HG03342 (cell line): ENCODE data around the gene SOX11.

Source experiments
- ATAC-seq: cut with Tn5 transposase; IDR thresholded peaks from one replicate; pipeline ENCODE4 v1.9.1; 2021; ENCODE audit warnings: mild to moderate bottlenecking, moderate library complexity; ENCODE audit not compliant: unreplicated experiment

The SOX11 gene

DNA sequence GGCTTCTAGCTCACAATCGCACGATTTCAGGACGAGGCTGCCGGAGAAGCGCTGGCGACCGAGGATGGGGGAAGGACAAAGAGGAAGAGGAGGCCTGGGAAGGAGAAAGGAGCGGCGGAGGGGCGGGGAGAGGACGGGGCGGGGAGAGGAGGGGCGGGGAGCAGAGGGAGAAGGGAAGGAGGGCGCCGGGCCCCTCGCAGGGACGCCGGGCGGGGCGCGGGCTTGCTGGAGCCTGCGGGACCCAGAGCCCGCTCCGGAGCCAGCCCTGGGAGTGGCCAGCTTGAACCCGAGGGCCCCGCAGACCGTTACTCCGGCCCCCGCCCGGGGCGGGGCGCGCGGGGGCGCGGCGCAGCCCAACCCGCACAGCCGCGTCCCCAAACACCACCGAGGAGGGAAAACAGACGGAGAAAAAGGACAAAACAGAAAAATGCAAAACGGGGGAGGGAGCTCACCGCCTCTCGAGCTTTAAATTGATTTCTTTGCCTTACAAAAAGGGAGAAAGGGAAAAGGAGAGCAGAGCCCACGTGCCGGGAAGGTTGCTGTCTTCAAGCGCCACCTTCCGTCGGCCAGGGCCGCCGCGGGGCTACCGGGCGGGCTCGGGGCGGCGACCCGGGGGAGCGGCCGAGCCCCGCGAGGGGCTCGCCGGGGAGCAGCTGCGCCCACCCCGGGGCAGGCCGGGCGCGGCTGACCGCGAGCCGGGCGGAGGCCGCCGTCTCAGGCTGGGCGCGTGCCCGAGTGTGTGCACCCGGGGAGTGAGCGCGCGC, 781 bp upstream of the SOX11 start:
- no peak for ATAC-seq

DNA sequence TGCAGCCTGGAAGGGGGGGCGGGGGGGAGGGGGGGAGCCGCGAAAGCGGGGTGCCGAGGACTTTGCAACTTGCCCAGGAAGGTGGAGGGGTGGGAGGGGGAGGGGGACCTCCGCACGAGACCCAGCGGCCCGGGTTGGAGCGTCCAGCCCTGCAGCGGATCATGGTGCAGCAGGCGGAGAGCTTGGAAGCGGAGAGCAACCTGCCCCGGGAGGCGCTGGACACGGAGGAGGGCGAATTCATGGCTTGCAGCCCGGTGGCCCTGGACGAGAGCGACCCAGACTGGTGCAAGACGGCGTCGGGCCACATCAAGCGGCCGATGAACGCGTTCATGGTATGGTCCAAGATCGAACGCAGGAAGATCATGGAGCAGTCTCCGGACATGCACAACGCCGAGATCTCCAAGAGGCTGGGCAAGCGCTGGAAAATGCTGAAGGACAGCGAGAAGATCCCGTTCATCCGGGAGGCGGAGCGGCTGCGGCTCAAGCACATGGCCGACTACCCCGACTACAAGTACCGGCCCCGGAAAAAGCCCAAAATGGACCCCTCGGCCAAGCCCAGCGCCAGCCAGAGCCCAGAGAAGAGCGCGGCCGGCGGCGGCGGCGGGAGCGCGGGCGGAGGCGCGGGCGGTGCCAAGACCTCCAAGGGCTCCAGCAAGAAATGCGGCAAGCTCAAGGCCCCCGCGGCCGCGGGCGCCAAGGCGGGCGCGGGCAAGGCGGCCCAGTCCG, 540 bp downstream of the SOX11 start:
- ATAC-seq, result no peak

DNA sequence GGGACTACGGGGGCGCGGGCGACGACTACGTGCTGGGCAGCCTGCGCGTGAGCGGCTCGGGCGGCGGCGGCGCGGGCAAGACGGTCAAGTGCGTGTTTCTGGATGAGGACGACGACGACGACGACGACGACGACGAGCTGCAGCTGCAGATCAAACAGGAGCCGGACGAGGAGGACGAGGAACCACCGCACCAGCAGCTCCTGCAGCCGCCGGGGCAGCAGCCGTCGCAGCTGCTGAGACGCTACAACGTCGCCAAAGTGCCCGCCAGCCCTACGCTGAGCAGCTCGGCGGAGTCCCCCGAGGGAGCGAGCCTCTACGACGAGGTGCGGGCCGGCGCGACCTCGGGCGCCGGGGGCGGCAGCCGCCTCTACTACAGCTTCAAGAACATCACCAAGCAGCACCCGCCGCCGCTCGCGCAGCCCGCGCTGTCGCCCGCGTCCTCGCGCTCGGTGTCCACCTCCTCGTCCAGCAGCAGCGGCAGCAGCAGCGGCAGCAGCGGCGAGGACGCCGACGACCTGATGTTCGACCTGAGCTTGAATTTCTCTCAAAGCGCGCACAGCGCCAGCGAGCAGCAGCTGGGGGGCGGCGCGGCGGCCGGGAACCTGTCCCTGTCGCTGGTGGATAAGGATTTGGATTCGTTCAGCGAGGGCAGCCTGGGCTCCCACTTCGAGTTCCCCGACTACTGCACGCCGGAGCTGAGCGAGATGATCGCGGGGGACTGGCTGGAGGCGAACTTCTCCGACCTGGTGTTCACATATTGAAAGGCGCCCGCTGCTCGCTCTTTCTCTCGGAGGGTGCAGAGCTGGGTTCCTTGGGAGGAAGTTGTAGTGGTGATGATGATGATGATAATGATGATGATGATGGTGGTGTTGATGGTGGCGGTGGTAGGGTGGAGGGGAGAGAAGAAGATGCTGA, 1.4 kb downstream of the SOX11 start:
- ATAC-seq, result no peak

DNA sequence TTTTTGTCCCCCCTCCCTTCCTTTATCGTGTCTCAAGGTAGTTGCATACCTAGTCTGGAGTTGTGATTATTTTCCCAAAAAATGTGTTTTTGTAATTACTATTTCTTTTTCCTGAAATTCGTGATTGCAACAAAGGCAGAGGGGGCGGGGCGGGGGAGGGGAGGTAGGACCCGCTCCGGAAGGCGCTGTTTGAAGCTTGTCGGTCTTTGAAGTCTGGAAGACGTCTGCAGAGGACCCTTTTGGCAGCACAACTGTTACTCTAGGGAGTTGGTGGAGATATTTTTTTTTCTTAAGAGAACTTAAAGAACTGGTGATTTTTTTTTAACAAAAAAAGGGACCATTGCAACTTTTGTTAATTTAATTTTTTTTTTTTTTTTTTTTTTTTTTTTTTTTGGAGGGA, 2.1 kb downstream of the SOX11 start:
- ATAC-seq, result no peak

DNA sequence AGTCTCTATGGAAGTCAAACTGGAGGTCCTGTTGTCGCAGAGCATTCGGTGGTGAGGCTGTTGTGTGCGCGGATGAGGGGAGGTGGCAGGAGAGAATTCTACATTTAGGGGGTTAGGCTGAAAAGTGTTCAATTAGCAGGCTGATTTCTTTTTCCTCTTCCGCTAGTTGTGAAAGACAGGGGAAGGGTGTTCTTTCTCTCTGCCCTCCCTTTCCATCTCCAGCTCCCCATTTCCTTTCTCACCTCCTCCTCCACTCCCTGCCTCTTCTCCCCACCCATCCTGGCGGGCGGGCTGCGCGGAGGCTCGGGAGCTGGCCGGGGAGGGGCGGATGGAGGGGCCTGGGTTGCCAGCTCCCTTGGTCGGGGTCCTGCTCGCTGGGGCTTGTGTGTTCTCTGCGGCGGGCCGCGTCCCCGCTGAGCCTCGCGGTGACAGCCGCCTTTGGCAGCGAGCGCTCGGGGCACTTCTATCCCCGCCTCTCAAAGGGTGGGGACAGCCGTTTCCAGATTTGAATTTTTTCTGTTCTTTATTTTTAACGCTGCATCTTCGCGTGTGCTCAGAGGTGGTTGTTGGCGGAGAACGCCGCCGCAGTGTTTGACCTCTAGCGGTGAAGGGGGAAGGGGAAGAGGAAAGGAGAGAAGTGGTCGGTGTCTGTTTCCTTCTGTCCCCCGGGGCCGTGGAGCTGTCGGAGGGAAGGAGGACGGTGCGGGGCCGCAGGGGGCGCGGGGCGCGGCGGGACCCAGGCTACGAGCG, 3.6 kb downstream of the SOX11 start:
- no peak for ATAC-seq

DNA sequence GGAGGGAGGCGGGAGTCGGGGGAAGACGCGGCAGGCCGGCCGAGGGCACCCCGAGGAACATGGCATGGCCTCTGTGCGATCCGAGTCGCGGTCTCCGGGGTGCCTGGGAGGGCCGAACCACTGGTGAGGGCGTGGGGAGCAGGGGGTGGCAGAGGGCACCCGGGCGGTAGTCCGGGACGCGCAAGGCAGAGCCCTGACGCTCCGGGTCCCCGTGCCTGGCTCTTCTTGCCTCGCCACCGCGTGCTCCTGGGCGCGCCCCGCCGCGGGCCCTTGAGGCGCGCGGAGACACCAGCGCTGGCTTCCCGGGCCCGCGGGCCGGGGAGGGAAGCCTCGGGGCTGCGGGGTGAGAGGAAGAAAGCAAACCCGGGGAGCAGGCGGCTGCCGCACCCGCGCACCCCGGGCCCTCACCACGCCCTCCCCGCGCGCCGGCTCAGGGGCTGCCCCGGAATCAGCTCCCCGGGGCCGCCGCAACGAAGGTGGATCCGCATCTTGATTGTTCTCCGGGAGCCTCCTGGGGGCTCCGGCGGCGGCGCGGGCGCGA, 4.3 kb downstream of the SOX11 start:
- no peak for ATAC-seq

DNA sequence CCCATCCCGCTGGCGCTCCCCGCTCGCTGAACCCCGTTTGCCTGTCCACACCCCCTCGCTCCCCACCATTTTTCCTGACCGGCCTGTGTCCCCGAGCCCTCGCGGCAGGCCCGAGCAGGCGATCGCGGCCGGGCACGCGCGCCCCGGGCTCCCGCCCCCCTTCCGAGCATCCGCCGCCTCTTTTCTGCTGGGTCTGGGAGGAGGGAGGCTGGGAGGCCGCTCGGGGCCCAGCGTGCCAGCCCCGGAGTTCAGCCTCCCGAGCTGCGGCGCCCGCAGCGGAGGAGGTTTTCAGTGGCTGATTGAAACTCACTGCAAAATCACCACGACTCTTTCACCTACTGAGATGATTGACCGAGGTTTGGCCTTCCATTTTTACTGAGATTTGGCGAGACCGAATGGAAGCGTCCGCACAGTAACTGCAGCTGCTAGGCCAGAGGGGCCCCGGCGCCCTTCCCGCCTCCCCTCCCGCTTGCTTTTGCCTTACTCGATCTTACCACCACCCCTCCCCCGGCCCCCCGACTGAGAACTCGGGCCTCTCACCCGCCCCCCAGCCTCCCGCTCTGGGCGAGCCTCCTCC, 4.8 kb downstream of the SOX11 start:
- ATAC-seq, result no peak

DNA sequence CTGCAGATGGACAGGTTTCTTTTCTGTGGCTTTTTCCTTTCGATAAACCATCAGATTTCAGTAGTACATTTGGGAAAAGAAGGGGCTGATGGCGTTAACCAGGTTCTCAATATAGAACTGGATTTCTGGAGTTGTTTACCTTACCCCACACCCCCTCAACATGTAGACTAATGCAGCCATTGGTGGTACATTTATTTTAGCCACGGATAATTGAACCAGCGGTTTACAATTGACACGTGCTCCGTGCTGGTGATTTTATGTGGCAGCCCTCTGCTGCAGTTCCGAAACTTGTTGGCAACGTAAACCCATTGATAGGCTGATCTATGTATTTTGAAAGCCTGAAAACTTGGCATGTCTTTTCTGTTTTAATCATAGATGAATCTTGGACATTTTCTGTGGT, 5.4 kb downstream of the SOX11 start:
- ATAC-seq, result no peak

DNA sequence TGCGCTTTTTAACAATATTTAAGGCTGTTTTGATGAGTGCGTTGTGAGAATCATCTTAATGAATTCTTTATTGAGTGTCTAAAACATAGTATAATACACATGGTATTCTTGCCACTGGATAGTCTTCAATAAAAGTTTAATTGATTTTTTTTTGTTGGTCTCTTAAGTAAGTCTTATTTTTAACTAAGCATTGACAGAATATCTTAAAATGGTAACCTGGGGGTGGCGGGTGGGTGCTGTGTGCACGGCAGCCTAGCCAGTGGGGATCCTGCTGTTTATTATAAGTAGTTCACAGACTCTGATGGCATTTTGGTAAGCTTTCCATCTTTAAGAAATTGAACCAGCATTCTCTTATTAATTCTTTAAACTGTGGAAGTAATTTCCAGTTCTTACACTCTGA, 6.0 kb downstream of the SOX11 start:
- ATAC-seq, result no peak

DNA sequence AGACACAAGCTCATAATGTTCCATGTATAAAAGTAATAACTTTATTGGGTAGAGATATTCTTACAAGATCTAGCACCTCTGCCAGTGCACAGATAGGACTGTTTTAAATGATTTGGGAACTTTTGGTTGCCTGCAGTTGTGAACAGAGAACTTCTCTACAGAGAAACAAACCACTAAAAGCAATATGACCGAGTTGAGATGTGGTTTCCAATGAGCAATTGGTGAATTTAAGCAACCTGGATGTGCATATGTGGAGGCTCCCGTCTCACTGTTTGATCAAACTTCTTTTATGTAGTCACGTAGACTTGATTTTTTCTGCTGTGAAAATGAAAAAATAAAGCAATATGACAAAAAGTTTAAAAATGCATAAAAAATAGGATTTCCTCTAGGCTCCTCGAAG, 7.8 kb downstream of the SOX11 start:
- no peak for ATAC-seq

DNA sequence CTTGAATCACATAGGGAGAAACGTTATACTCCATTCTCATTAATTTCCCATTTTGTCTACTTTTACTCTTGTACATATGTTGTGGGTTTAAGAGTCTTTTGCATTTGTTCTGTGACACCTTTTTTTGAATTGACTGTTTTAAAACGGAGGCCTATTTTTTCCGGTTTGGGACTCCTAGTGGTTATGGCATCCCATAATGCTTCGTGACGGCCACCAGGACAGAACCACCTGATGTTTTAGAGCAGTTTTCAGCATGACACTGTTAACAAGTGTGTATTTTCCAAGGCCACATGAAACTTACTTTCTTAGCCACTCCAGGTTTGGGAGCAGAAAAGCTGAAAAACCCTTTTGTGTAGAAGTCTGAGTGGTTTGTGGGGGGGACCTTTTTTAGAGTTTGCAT, 8.4 kb downstream of the SOX11 start:
- ATAC-seq, result no peak

DNA sequence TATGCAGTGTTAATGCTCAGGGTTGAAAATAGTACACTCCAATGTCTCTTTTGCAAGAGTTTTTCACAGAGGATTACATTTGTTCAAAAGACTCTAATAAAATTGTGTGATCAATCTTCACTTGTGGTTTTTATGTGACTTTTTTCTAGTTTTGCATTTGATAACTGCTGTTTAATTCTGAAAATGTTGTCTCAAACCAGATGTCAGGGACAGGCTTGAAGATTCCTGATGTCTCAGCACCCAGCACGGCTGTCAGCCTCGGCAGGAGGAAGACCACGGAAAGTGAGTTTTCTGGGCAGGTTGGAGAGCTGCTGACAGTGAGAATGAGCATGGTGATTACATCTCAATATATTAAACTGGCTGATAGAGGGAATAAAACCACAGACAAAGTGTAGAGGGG, 9.1 kb downstream of the SOX11 start:
- no peak for ATAC-seq

DNA sequence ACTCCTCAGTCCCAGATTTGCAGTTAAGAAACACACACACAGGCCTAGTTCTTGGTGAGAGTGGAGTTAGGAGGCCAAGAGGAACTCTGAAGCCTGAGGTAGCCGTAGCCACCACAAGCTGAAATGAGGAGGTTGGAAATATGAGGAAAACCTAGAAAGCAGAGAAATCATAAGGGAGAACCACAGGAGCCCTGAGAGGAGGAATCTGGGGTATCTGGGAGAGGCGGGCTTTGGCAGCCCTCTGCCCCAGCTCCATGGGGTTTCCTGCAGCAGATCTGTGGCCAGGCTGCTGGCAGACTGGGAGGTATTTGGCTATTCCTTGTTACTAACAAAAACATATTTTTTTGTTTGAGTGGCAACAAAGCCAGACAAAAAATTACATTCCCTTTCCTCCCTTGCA, 11.0 kb downstream of the SOX11 start:
- ATAC-seq, result no peak

DNA sequence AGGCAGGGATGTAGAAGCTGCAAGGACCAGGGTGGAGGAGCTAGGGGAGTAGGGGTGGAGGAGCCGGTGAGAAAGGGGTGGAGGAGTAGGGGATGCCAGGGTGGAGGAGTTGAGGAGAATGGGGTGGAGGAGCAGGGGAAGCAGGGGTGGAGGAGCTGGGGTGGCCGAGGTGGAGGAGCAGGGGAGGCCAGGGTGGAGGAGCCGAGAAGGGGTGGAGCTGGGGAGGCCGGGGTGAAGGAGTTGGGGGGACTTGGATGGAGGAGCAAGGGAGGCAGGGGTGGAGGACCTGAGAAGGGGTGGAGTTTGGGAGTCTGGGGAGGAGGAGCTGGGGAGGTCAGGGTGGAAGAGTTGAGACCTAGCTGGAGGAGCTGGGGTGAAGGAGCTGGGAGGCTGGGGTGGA, 13.3 kb downstream of the SOX11 start:
- no peak for ATAC-seq

DNA sequence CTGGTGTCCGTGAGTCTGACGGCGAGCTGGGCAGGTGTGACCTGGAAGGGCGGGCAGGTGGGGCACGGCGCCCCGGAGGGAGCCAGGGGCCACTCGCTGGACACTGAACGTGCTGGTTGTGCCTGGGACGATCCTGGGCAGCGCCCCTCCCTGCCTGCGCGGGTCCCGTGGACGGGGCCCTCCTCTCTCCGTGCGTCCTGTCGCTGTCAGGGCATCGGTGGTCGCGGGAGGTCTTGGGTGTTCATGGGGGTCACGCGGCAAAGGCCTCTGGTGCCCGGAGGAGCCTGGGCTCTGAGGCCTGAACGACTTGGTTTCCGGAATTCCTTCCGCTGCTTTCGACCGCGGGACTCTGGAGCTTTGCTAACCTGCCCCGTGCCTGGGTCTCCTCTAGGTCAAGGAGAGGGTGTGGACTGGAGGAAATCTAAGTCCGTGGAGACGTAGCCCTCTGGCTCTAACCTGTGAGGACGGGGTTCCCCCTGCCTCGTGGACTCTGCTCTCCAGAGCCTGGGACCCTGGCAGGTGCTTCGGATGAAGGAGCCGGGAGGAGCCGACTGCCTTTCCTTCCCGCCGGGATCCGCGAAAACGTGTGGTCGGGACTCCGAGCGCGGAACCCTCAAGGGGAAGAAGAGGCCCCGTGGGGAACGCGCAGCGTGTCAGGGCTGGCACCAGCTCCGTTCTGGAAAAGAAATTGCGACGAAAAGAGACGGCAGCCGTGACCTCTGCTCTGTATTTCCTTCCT, 14.7 kb downstream of the SOX11 start:
- no peak for ATAC-seq

DNA sequence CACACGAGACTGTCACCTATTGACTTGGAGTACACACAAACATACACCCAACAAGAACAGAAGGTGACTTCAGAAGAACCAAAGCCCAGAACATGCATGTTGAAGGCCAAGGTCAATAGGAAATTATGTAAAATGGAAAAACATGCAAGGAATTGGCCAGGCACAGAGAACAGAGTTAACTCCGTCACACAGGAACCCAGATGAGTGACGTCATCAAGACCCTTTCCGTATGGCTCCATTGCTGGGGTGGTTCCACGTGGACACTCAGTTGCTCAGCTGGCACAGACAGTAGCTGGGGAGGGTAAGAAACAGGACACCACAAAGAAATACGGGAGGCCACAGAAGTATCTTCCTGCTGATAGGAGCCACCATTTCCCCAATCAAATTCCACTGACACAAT, 18.4 kb downstream of the SOX11 start:
- no peak for ATAC-seq

DNA sequence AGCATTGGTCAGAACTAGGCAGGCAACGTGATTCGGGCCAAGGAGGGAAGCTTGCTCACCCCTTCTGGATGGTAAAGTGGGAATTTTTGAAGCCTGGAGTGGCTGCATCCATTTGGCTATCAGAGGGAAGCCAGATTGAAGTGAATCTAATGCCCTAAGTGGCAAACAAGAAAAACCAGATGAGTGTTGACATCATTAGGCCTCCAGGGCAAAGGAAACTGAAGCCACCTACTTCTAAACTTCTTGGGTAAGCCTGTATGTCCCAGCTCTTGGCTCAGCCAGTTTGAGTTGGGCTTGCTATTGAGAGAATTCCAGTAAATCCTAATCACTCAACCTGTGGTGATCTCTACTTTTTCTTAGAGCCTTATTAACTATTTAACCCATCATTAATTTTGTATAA, 20.9 kb downstream of the SOX11 start:
- ATAC-seq, result no peak

DNA sequence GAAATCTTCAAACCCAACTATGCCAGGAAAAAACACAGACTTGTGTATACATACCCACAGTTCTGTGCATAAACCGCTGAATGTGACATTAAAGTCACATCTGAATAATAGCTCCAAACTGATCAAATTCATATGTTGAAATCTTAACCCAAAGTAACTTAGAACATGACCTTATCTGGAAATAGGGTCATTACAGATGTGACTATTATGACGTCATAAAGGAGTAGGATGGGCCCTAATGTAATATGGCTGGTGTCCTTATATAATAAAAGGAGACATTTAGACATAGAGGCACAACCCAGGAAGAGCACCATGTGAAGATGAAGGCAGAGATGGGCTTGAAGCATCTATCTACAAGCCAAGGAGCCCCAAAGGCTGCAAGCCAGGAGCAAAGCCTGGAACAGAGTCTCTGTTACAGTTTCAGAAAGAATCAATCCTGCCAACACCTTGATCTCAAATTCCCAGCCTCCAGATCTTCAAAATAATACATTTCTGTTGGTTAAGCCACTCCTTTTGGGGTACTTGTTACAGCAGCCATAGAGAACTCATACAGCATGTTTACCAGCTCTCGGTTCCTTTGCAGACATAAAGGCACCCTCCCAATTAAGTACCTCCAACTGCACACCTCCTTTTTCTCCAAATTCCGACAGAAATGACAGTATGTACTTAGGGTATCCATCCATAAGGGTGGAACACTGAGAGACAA, 27.6 kb downstream of the SOX11 start:
- no peak for ATAC-seq

DNA sequence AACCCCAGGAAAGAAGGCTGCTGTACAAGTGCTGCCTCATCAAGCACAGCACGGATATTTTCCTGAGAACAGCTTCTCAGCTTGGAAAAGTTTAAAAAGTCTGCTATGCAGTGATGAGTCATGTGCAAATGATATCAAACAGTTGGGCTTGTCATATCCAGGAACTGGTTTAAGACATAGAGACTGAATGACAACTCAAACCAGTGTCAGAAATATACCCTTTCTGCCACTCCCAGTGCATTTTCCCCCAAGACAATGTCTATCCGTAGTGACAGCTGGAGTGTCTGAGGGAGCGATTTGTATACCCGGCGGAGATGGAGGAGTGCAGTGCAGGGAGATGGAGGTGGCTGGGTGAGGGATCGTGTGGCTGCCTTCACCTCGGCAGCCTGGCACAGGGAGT, 28.2 kb downstream of the SOX11 start:
- no peak for ATAC-seq
